ENCODE measurements around the gene DLEC1.
"Not testable (repeated sequence)": the region's sequence is repeated elsewhere in the genome, so short reads cannot be mapped to it uniquely, and the experiment has no call there.

Gene DLEC1

DNA sequence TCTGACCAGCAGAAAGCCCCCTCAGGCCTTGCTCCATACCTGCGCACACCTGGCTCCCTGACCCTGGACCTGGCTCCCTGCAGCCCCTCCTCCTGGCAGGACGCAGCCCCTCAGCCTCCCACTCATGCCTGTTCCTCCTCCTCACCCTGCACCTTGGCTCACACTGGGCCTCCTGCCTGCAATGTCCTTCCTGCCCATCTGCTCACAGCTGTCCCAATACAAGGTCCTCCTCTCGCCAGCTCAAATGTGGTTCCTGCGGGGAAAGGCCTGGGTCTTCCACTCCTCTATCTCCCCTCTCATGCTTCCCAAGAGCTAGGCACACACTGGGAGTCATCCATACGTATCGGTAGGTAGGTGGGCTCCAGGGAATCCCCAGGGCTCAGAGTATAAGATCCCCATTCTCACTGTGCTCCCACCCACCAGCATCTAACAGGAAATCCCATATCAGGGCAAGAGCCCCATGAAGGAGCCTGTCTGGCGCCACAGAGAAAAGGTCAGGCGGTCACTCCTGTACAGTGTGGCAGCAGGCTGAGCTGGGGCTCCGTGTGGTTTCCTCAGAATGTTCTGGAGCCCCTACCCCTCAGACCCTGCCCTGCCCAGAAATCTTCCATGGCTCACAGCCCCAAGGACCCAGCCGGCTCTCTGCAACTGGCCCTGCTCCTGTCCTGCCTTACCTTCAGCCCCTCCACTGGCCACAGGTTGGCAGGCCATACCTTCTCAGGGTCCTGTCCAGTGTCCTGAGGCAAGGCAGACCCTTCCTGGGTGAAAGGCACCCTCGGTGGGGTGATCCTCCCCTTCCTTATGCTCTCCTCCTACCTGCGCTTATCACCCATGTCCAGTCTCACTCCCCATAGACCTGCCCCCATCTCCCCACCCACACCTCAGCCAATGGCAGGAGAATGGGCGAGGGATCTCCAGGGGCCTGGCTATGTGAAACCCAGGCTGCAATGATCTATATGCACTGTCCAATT, 20.4 kb upstream of the DLEC1 start:
- no peak for DNase-seq

DNA sequence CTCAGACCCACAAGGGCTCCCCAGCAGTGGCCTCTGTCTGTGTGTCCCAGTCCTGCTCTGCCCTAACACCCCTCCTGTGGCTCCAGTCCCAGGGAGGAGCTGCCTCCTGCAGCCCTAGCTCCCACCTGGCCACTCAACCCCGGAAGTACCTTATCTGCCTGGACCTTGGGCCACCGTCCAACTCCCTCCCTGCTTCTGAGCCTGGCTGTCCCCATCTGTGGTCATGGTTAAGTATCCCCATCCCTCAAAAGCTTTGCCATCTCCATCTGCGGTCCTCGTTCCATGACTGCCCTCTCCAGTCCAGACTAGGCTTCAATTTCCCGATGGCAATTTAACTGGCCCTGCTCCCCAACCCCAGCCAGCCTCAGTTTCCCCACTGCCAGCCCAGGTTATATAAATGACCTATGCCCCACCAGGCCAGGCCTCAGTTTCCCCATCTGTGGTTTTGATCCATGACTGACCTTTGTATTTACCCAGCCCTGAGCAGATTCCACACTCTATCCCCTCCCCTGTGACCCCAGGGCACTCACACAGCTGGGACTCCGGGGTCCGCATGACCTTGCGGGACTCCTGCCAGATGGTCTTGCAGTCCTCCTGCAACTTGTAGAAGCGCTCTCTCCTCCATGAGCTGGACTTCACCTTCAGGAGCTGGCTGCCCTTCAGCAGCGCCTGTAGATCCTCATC, 19.2 kb upstream of the DLEC1 start:
- DNase-seq: no peak

DNA sequence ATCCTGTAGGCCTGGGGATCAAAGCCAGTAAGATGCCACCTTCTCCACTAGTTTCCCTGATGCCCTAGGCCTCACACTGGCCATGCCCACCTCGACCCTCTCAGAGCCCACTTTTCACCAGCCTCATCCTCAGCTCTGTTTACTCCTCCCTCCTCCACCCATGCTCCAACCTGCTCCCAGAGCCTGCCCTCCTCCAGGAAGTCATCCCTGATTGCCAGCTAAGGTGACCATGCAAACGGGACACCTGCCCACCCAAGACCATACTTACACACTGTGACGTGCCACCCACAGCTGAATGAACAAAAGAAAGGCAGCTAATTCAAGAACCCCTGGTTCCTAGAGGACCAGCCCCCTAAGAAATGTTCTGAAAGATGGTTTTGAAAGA, 18.7 kb upstream of the DLEC1 start:
- no peak for DNase-seq

DNA sequence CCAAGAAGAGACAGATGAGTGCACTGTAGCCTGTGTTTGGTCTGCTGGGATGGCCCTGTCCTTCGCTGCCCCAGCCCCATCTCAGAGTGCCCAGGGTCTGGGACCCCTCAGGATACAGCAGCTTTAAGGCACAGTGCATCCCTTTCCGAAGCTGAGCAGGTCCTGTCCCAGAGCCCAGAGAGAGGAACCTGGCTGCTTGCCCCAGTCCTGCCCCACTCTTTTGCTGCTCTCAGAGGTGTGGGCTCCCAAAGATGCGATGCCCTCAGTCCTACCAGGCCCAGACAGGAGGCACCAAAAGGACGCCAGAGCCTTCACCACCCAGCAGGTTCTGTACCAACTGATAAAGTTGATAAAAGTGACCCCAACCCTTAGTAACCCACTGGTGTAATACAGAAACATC, 17.8 kb upstream of the DLEC1 start:
- no peak for DNase-seq

DNA sequence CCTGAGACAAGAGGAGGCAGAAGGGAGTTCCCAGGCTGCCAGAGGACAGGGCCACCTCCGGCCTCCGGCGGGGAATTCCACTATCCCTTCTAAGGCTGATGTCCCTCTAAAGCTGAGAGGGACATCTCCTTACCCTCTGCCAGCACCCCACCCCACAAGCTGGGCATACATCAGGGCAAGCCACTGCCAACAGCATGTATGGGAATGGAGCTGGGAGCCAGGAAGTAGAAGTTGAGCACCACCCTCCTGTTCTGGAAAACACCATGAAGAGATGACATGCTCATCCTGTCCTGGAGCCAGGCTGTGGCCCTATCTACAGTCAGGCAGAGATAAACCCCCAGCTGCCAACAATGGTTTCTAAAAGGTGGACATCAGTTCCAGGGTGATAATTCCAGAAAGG, 16.7 kb upstream of the DLEC1 start:
- DNase-seq: no peak

DNA sequence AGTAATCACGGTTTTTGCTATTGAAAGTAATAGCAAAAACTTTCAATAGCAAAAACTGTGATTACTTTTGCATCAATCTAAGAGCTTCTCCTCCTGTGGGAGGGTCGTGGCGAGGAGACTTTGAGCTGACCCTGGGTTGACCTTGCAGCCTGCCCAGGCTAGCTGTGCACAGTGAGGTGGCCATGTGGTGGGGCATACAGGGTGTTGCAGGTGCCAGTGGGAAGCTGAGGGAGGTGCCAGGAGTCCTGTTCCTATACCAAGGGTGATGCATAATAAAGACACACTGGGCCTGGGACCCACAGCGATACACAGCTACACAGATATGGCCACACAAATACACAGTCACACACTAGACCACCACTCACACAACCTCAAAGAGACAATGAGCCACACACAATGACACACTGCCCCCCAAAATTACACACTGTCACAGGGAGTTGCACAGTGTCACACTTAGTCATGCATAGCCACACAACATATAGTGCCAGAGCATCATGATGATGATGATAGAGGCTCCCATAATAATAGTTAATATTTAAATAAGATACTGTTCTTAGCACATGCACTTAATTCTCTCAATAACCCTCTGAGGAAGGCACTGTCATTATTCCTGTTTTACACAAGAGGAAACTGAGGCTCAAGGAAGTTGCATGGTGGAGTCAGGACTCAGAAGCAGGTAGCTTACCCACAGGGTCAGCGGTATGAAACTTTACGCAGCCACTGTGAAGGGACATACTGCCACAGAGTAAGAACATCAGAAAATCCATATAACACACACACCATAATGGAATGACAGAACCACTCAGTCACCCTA, 15.9 kb upstream of the DLEC1 start:
- no peak for DNase-seq

DNA sequence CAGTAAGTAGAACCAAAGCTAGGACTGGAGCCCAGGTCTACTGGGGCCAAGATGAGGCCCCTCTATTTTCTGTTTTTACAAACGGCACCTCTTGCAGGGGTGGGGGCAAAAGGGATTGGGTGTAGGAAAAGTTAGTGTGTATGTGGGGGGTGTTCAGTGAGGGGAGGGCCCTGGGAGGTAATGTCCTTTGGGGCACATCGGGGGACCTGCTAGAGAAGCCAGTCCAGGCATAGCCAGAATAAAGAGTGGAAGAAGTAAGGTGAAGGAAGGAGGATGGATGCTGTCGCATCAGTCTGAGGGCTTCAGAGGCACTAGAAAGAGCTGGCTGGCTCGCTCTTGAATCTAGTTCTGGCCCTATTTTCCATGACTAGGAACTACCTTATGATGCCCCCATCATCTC, 12.2 kb upstream of the DLEC1 start:
- no peak for DNase-seq

DNA sequence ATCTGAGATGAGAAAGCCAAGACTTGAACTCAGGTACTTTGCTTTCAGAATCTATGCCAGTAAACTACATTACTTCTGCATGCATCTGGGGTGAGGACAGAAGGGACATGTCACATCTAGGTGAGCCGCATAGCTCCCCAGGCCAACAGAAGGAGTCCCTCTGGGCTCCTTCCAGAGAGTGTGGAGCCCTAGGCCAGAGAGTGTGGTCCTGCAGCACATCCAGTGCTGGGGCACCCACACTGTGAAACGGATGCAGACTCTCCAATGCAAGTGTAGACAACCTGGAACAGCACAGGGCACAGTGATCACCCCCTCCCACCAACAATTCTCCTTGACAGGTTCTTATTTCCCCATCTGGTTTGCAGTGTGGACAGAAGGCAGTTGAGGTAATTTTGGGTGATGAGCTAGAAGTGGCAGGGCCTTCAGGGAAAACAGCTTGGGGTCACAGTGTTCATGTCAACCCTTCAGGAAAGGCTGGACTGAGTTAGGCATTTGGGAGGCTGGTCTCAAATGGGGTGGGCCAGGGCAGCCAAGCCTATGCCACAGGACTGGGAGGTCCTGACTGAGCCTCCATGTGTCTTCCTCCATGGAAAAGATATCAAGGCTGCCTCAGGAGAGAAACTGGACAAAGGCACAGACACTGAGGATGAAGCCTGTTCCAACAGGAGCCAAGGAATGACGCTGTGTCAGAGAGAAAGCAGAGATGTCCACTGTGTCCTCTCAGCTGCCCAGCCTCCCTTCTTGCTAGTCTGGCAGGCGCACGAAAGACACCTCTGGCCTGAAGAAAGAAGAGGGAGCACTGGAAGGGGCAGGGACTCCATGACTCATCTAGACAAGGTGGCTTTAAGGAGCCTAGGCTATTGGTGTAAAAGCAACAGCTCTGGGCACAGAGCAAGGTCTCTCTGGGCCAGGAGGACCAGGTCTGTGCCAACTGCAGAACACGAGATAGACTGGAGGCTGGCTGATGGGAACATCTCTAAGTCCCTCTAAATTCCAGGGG, 11.2 kb upstream of the DLEC1 start:
- DNase-seq: no peak

DNA sequence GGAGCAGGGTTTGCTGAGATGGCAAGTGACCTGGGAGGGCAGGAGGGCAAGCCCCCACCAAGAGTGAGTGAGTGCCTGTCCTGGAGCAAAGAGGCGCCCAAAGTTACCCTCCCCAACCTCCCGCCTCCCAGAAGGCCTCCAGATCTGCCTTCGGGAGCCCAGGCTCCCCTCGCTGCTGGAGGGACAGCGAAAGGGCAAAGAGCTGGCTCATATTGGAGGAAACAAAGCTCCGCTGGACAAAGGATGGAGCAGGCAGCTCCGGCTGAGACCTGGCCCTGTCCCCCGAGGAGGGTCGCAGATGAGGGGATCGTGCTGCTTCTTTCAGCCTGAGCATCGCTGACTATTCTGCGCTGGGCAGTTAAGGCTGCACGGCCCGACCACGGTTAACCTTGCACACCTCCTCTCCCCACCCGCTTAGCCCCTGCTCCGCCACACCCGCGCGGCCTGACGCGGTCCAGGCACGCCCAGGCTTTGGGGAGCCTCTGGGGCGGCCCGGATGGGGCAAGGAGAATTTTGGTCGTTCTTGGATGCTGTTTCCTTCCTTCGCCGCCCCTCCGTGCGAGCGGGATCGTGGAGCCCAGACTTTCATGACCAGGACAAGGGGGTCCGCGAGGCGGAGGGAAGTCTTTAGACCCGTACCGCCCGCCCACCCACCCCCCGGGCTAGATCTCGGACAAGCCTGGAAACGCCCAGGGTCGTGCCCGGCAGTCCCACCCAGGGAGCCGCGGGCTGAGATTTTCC, 10.2 kb upstream of the DLEC1 start:
- no peak for DNase-seq

DNA sequence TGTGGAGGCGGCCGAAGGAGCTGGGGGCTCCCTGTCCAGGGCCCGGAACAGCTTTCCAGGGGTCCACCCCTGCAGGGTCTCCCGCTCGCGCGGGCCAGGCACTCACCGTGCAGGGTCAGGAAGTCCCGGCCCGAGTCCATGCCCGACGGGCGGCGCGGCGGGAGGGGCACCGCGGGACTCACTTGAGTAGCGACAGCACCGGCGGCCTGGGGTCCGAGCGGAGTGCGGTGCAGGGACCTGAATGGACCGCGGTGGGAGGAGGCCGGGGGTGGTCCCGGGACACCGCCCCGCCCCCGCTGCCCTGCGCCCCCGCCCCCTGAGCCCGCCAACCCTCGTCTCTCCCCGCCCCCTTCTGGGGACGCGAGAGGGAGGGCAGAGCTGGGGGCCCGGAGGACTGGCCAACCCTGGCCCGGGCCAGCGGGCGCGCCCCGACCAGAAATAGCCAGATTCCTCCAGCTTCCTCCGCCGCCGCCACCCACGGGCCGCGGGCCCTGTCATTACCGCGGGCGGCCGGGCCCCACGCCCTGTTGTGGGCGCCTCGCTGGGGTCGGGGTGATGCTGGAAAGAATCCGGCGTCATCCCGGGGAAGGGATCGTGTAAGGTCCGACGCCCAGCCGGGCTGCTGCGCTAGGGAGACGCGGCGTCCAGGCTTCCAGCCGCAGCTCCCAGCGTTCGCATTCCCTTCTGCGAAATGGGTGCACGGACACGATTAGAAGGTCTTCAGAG, 9.4 kb upstream of the DLEC1 start, which contains the start of gene PLCD1:
Gene PLCD1 (minus strand): TSS at position 243 of the 726 bp plus-strand sequence. CDS start 103 bp downstream, at position 140.
- DNase-seq: no peak

DNA sequence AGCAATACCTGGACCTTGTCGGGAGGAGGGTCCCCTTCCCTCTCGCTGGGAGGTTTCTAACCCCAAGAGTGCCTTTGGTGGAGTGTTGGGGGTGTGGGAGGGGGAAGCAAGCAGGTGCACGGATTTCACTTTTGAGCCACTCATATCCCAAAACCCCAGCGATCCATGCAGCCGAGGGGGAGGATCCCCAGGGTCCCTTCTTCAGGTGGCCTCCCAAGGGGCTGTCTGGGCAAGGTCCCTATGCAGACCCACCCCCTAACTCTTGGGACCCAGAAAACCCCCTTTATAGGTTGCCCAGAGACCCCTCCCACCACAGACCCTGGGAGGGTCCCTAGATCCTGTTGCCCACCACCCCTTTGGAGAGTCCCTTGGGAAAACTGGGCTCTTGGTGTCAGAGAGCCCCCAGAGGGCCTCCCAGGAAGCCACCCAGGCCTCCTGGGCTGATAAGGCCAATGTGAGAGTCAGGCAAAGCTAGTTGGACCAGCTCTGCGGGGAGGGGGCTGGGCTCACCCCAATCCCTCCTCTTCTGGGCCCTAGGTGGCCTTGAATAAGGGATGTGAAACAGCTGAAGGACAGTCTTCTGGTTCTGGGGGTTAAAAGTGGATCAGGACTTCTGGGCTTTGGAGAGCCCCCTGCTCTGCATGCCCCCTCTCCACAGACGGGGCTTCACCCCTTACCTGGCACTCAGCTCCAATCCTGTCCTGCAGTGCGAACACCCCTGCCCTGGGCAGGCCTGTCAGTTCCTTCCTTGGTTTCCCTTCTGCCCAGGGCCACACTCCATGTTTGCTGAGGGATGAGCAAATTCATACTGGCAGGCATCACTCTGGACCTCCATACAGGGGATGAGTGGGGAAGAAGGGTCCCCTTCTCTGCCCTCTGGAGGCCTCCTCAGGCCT, 8.6 kb upstream of the DLEC1 start:
- no peak for DNase-seq

DNA sequence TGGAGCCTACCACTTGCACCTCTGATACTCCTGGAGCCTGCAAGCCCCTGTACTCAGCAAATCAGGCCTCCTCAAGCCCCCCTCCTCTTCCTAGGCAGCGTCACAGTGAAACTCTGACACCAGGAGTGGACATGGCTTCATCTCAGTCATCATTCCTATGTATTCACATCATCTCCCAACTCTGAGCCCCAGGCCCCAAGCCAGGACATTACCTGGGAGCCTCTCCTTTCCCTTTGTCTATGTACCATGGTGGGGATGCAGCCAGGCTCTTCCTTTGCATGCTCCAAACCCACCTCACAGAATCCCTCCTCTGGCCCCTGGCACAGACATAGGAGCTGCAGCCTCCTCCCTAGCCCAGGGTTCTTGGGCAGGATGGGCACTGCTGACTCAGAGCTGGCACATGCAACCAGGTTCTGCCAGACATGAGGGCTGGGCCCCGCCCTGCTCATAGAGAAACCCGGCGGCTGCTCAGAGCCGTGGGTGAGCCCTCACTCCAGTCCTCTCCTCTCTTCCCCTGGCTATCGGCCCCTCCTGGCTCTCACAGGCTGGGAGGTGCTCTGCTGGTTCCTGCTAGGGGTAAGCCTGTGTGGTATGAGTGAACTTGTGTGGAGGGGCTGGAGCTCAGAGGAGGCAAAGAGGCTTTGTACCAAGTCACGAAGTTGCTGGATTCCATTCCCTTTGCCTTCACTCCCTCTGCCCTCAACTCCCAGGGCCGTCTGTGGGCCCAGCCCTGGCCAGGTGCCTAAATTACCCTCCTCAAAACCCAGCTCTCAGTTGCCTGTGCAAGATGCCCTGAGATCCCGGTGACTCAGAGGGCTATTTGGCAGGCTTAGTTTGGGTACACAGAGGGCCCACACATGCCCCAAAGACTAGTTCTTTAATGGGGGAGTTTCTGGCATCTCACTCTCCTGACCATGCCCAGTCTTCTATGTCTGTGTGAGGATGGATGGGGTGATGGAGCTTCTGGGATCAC, 7.7 kb upstream of the DLEC1 start:
- no peak for DNase-seq

DNA sequence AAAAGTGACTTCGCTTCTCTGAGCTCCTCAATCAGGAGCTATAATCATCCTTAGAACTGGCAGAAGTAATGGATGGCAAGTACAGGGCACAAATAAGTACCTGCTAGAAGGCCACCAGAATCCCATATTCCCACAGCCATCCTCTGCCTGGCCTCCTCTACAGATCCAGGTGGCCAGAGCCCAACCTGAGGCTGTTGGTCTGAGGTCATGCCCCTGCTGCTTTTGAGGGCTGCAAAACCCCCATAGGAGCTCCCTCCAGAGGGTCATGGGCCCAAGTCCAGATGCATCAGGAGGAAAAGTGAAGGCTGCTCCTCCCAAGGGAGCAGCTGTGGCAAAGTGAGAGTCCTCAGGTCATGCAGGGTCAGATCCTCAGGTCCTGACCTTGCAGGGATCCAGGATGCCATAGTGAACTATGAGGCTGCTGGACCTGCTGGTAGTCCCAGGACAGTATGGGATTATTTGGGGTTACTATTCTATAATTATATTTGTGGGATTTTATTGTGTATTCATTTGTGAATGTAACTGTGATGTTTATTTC, 6.6 kb upstream of the DLEC1 start:
- no peak for DNase-seq

DNA sequence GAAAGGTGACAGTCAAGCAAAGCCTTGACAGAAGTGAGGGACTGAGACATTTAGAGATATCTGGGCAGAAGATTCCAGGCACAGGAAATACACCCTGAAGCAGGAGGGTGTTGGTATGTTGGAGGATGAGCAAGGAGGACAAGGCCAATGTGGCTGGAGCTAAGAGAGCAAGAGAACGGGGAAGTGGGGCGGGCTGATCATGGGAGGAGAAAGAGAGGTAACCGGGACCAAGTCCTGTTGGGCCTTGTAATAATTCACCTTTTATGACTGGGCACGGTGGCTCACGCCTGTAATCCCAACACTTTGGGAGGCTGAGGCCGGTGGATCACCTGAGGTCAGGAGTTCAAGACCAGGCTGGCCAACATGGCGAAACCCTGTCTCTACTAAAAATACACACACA, 5.4 kb upstream of the DLEC1 start:
- not testable (repeated sequence) for DNase-seq

DNA sequence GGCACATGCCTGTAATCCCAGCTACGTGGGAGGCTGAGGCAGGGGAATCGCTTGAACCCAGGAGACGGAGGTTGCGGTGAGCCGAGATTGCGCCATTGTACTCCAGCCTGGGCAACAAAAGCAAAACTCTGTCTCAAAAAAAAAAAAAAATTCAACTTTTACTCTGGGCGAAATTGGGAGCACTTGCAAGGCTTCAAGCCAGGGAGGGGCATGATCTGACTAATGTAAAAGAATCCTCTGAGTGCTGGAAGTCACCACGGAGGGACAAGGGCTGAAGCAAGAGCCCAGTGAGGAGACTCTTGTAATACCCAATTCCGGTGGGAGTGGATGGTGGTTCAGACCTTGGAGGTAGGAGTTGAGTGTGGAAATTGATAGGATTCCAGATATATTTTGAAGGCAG, 4.7 kb upstream of the DLEC1 start:
- DNase-seq: not testable (repeated sequence)

DNA sequence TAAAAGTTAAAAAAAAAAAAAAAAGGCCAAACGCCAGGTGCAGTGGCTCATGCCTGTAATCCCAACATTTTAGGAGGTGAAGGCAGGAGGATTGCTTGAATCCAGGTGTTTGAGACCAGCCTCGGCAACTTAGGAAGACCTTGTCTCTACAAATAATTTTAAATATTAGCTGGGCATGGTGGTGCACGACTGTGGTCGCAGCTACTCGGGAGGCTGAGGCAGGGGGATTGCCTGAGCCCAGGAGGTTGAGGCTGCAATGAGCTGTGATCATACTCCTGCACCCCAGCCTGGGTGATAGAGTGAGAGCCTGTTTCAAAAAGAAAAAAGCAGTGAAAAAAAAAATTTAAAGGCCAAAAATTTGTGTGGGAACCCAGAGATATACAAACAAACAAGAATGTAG, 2.7 kb upstream of the DLEC1 start:
- no peak for DNase-seq

DNA sequence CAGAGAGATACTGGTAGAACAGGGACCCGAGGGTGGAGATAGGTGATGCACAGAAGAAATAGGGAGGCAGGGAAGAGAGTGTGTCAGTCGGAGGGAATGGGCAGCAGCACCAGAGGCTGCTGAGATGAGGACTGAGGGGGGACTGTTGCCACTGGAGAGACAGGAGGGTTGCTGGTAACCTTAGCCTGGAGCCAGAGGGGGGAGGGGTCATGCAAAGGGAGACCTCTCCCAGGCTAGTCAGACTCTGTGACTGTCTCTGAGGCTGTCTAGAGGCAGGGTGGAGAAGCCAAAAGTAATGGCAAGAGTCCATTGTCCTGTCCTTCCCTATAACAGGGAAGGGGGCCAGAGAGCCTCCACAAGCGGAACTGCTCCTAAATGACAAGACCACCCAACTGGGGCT, 2.1 kb upstream of the DLEC1 start:
- DNase-seq: no peak

DNA sequence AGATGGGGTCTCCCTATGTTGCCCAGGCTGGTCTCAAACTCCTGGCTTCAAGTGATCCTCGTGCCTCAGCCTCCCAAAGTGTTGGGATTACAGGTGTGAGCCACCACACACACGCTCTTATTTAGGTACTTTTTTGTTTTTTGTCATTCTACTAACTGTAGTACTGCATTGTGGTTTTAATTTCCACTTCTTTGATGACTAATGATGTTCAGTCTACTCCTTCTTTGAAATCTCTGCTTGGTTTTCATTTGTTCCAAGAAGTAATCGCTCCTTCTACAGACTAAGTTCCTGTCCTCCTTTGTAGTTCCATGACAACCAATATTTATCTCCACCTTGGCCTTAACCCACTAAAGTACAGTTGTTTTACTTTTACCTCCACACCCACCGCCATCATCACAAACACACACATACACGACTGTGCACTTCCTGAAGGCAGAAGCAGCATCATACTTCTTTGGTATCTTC, 529 bp upstream of the DLEC1 start:
- DNase-seq: no peak
